ENCODE measurements around the gene SS18L1.
"Not testable (repeated sequence)": the region's sequence is repeated elsewhere in the genome, so short reads cannot be mapped to it uniquely, and the experiment has no call there.

Gene SS18L1

GRCh38 chr20:62104234-62104789, 39.3 kb upstream of the SS18L1 start:
- TF ChIP-seq CTCF (IDR thresholded peaks at IDR 0.05; ENCODE audit: low read depth, low read length) = no peak
- DNase-seq (ENCODE audit: low read depth in 2 of 2) = no peak

GRCh38 chr20:62104791-62105345, 38.7 kb upstream of the SS18L1 start:
- peak in 1 of 2 donors; percentile 44 for DNase-seq (ENCODE audit: low read depth in 2 of 2)
- no peak for TF ChIP-seq CTCF (IDR thresholded peaks at IDR 0.05; ENCODE audit: low read depth, low read length)
- H3K4me3 ChIP-seq (replicated peaks in 1 of 2; ENCODE audit: low read depth in 2 of 2, low read length in 2 of 2) = no peak overlapping the region

More at GRCh38 chr20:62104234-62104789, 39.3 kb upstream of the SS18L1 start:
- no peak overlapping the region for H3K4me3 ChIP-seq (replicated peaks in 1 of 2; ENCODE audit: low read depth in 2 of 2, low read length in 2 of 2)

- DNase-seq (ENCODE audit: low read depth in 2 of 2) = no peak
- no peak for TF ChIP-seq CTCF (IDR thresholded peaks at IDR 0.05; ENCODE audit: low read depth, low read length)
- H3K4me3 ChIP-seq (replicated peaks in 1 of 2; ENCODE audit: low read depth in 2 of 2, low read length in 2 of 2) = no peak overlapping the region
These were observed 38.0 kb upstream of the SS18L1 start for GRCh38 chr20:62105592-62105991.

- no peak overlapping the region for H3K4me3 ChIP-seq (replicated peaks in 1 of 2; ENCODE audit: low read depth in 2 of 2, low read length in 2 of 2)
- no peak for TF ChIP-seq CTCF (IDR thresholded peaks at IDR 0.05; ENCODE audit: low read depth, low read length)
- no peak for DNase-seq (ENCODE audit: low read depth in 2 of 2)
These were observed 32.4 kb upstream of the SS18L1 start for GRCh38 chr20:62111148-62111547.

- TF ChIP-seq CTCF (IDR thresholded peaks at IDR 0.05; ENCODE audit: low read depth, low read length) = no peak
- no peak for DNase-seq (ENCODE audit: low read depth in 2 of 2)
- H3K4me3 ChIP-seq (replicated peaks in 1 of 2; ENCODE audit: low read depth in 2 of 2, low read length in 2 of 2) = no peak overlapping the region
These were observed 31.2 kb upstream of the SS18L1 start for GRCh38 chr20:62112368-62112767.

GRCh38 chr20:62114894-62115293, 28.7 kb upstream of the SS18L1 start:
- no peak for DNase-seq (ENCODE audit: low read depth in 2 of 2)
- no peak for TF ChIP-seq CTCF (IDR thresholded peaks at IDR 0.05; ENCODE audit: low read depth, low read length)
- no peak overlapping the region for H3K4me3 ChIP-seq (replicated peaks in 1 of 2; ENCODE audit: low read depth in 2 of 2, low read length in 2 of 2)

- DNase-seq (ENCODE audit: low read depth in 2 of 2); H3K4me3 ChIP-seq (replicated peaks in 1 of 2; ENCODE audit: low read depth in 2 of 2, low read length in 2 of 2): not testable (repeated sequence)
These were observed 27.7 kb upstream of the SS18L1 start for GRCh38 chr20:62115800-62116407.

All from cardiac fibroblast (primary cell).